Lower leg skin (tissue), 3 donors: ENCODE measurements around the gene HEBP1.

Experiments used
- CTCF ChIP-seq, 3 donors: fragments of 450-650 bp; IDR thresholded peaks; one replicate each; pipeline ENCODE4 v1.5.1; 2016; ENCODE audit warnings: antibody characterized with exemption in 3 of 3, mild to moderate bottlenecking in 3 of 3, moderate library complexity in 2 of 3
- POLR2A ChIP-seq, 2 donors: fragments of 450-650 bp; IDR thresholded peaks; one replicate each; pipeline ENCODE4 v1.6.1; 2016 to 2017; ENCODE audit warnings: antibody characterized with exemption in 2 of 2, mild to moderate bottlenecking in 1 of 2, moderate library complexity in 1 of 2

GRCh38 chr12:13032164-13032563 is 32.1 kb upstream of the HEBP1 start:
- TF ChIP-seq CTCF (IDR thresholded peaks at IDR 0.05) (no peak), POLR2A (IDR thresholded peaks at IDR 0.05) (no peak)
